ENCODE measurements around the gene FMO5. TPM values are rescaled to one million over a fixed set of nuclear protein-coding genes. Genes with fewer than 3 reads are reported as not detected.
A peak's percentile ranks its signal among the peaks of the same experiment; 100 is the strongest.

FMO5 gene
- total and polyA plus RNA-seq, 2 of the 13 experiments (the other 11 are each of a cell fraction or from before 2014, with no cell fraction given): 48.2 to 149 TPM

GRCh38 chr1:147215540-147215916, 9.6 kb downstream of the FMO5 start (continued):
- TF ChIP-seq POLR2A (IDR thresholded peaks at IDR 0.05; ENCODE audit: insufficient read depth in 1 of 2, low read depth in 2 of 2, low read length in 2 of 2) (no peak), YEATS4 (CRISPR knock-in tag; IDR thresholded peaks at IDR 0.05; ENCODE audit: borderline replicate concordance) (no peak), ZNF800 (CRISPR knock-in tag; IDR thresholded peaks at IDR 0.05) (no peak), TOPORS (CRISPR knock-in tag; IDR thresholded peaks at IDR 0.05) (no peak), ZNF263 (CRISPR knock-in tag; IDR thresholded peaks at IDR 0.05) (no peak), HIC2 (CRISPR knock-in tag; IDR thresholded peaks at IDR 0.05; ENCODE audit: low read depth) (no peak), ZNF3 (CRISPR knock-in tag; IDR thresholded peaks at IDR 0.05) (no peak), ZNF629 (CRISPR knock-in tag; conservative IDR thresholded peaks at IDR 0.05) (no peak), SRSF9 (IDR thresholded peaks at IDR 0.05; ENCODE audit: borderline replicate concordance, insufficient read depth, low read depth, low read length, poor library complexity, severe bottlenecking) (no peak), HOMEZ (CRISPR knock-in tag; IDR thresholded peaks at IDR 0.05; ENCODE audit: low read depth) (peak; percentile 58; the same call in 1 of the 2 replicates), BORCS8-MEF2B (CRISPR knock-in tag; IDR thresholded peaks at IDR 0.05) (no peak), POLR2G (IDR thresholded peaks at IDR 0.05; ENCODE audit: low read depth, low read length) (no peak), ZBTB8A (CRISPR knock-in tag; IDR thresholded peaks at IDR 0.05; ENCODE audit: borderline replicate concordance, low read depth) (no peak), NKX3-1 (CRISPR knock-in tag; IDR thresholded peaks at IDR 0.05) (no peak), DNMT3B (CRISPR knock-in tag; conservative IDR thresholded peaks at IDR 0.05) (no peak), XRCC5 (optimal IDR thresholded peaks at IDR 0.05; ENCODE audit: low read length) (no peak), ZNF740 (CRISPR knock-in tag; IDR thresholded peaks at IDR 0.05) (no peak), TP53 (CRISPR knock-in tag; conservative IDR thresholded peaks at IDR 0.05) (no peak), ZNF577 (CRISPR knock-in tag; IDR thresholded peaks at IDR 0.05; ENCODE audit: borderline replicate concordance, low read depth) (no peak), GLMP (CRISPR knock-in tag; IDR thresholded peaks at IDR 0.05; ENCODE audit: borderline replicate concordance) (no peak)

Data from HepG2 (cell line).